WTC11 (cell line): ENCODE data around the gene RAPGEF5. TPM values are rescaled to one million over a fixed set of nuclear protein-coding genes. Genes with fewer than 3 reads are reported as not detected.

Experiments used
- ATAC-seq: fragments of 200-7000 bp; cut with Tn5 transposase; 2 replicates; pipeline ENCODE4 v1.10.0; 2021; ENCODE audit warnings: mild to moderate bottlenecking, moderate library complexity
- CTCF ChIA-PET: fragments of 300-600 bp; sonication (Branson Sonifier 250); formaldehyde crosslinking; loops from one replicate; lab custom pipeline; 2021; ENCODE audit warnings: antibody characterized with exemption; lab: Charles Lee
- POLR2A ChIA-PET: fragments of 350-600 bp; sonication (Branson Sonifier 250); formaldehyde crosslinking; loops from one replicate; lab custom pipeline; 2021; ENCODE audit warnings: antibody characterized with exemption; lab: Charles Lee
- DNase-seq: peaks from one replicate; pipeline ENCODE4 v3.0.0; 2021; ENCODE audit warnings: low spot score
- H3K27ac Mint-ChIP-seq: 2 replicates; pipeline ENCODE4 v1.8.0; 2021; ENCODE audit warnings: mixed read lengths
- H3K27me3 Mint-ChIP-seq: 2 replicates; pipeline ENCODE4 v1.8.0; 2021; ENCODE audit warnings: low read depth, mild to moderate bottlenecking, moderate library complexity, mixed read lengths
- H3K36me3 Mint-ChIP-seq: 2 replicates; pipeline ENCODE4 v1.8.0; 2021; ENCODE audit warnings: mixed read lengths
- H3K4me1 Mint-ChIP-seq: 2 replicates; pipeline ENCODE4 v1.8.0; 2022; ENCODE audit warnings: mixed read lengths
- H3K4me3 Mint-ChIP-seq: 2 replicates; pipeline ENCODE4 v1.8.0; 2021; ENCODE audit warnings: mild to moderate bottlenecking, moderate library complexity, mixed read lengths
- H3K9me3 Mint-ChIP-seq: 2 replicates; pipeline ENCODE4 v1.8.0; 2021; ENCODE audit warnings: mixed read lengths
- ARID4B ChIP-seq: sonication (generic); formaldehyde crosslinking; IDR thresholded peaks from 2 replicates; pipeline ENCODE4 v1.8.0; 2023; ENCODE audit warnings: missing genetic modification reagents, mild to moderate bottlenecking, borderline replicate concordance
- ELF4 ChIP-seq: sonication (generic); formaldehyde crosslinking; IDR thresholded peaks from 2 replicates; pipeline ENCODE4 v1.8.1; 2022; ENCODE audit warnings: low read depth, mild to moderate bottlenecking, moderate library complexity, missing genetic modification reagents
- EMX1 ChIP-seq: fragments of 250-450 bp; sonication (Bioruptor Pico); IDR thresholded peaks from 2 replicates; pipeline ENCODE4 v1.8.0; 2021; ENCODE audit warnings: mild to moderate bottlenecking
- KAT7 ChIP-seq: sonication (generic); formaldehyde crosslinking; IDR thresholded peaks from 2 replicates; pipeline ENCODE4 v1.8.1; 2023; ENCODE audit warnings: missing genetic modification reagents, mild to moderate bottlenecking, borderline replicate concordance
- NFATC4 ChIP-seq: fragments of 250-450 bp; sonication (Bioruptor Pico); IDR thresholded peaks from 2 replicates; pipeline ENCODE4 v1.9.0; 2021; ENCODE audit warnings: mild to moderate bottlenecking
- NFYB ChIP-seq: sonication (generic); formaldehyde crosslinking; conservative IDR thresholded peaks from 2 replicates; pipeline ENCODE4 v1.8.0; 2022; ENCODE audit warnings: low read depth, missing genetic modification reagents
- NR1H2 ChIP-seq: sonication (generic); formaldehyde crosslinking; IDR thresholded peaks from 2 replicates; pipeline ENCODE4 v1.9.0; 2021; ENCODE audit warnings: mild to moderate bottlenecking, moderate library complexity, missing genetic modification reagents
- NR2C2 ChIP-seq: sonication (generic); formaldehyde crosslinking; IDR thresholded peaks from 2 replicates; pipeline ENCODE4 v1.8.0; 2022; ENCODE audit warnings: mild to moderate bottlenecking, missing genetic modification reagents
- OVOL2 ChIP-seq: fragments of 250-450 bp; sonication (Bioruptor Pico); IDR thresholded peaks from 2 replicates; pipeline ENCODE4 v1.9.0; 2021; ENCODE audit warnings: mild to moderate bottlenecking, borderline replicate concordance
- PRDM15 ChIP-seq: sonication (generic); formaldehyde crosslinking; IDR thresholded peaks from 2 replicates; pipeline ENCODE4 v1.8.0; 2022; ENCODE audit warnings: missing genetic modification reagents
- RELA ChIP-seq: sonication (generic); formaldehyde crosslinking; IDR thresholded peaks from 2 replicates; pipeline ENCODE4 v1.8.1; 2022; ENCODE audit warnings: missing genetic modification reagents, mild to moderate bottlenecking, borderline replicate concordance
- SMAD3 ChIP-seq: sonication (generic); formaldehyde crosslinking; IDR thresholded peaks from 2 replicates; pipeline ENCODE4 v1.8.0; 2022; ENCODE audit warnings: missing genetic modification reagents, mild to moderate bottlenecking, borderline replicate concordance
- SMAD4 ChIP-seq: sonication (generic); formaldehyde crosslinking; IDR thresholded peaks from 2 replicates; pipeline ENCODE4 v1.8.0; 2022; ENCODE audit warnings: mild to moderate bottlenecking, missing genetic modification reagents
- TEAD1 ChIP-seq: sonication (generic); formaldehyde crosslinking; IDR thresholded peaks from 2 replicates; pipeline ENCODE4 v1.8.0; 2022; ENCODE audit warnings: mild to moderate bottlenecking, missing genetic modification reagents
- ZMAT4 ChIP-seq: fragments of 250-450 bp; sonication (Bioruptor Pico); IDR thresholded peaks from 2 replicates; pipeline ENCODE4 v1.9.0; 2021; ENCODE audit warnings: mild to moderate bottlenecking
- ZNF263 ChIP-seq: sonication (generic); formaldehyde crosslinking; IDR thresholded peaks from 2 replicates; pipeline ENCODE4 v1.8.1; 2022; ENCODE audit warnings: low read depth, mild to moderate bottlenecking, moderate library complexity, missing genetic modification reagents
- ZNF396 ChIP-seq: fragments of 250-450 bp; sonication (Bioruptor Pico); IDR thresholded peaks from 2 replicates; pipeline ENCODE4 v1.8.0; 2021; ENCODE audit warnings: mild to moderate bottlenecking, moderate library complexity, borderline replicate concordance
- ZNF671 ChIP-seq: fragments of 250-450 bp; sonication (Bioruptor Pico); IDR thresholded peaks from 2 replicates; pipeline ENCODE4 v1.8.0; 2021; ENCODE audit warnings: mild to moderate bottlenecking
- total RNA-seq: library from RNA; stranded (reverse); gene quantifications from 3 replicates; pipeline ENCODE4 v1.2.3, GENCODE V29; 2021

Gene RAPGEF5
- total RNA-seq, 1 experiment from 2014 or later = 12.3 TPM

- POLR2A ChIA-PET = no interaction called here
- no peak overlapping the region for H3K4me3 Mint-ChIP-seq
- no peak for ATAC-seq
- no peaks in the 10 kb centered on the region for H3K27me3 Mint-ChIP-seq
- peaks cover 3% of the 10 kb centered on the region; the same call in 1 of the 2 replicates for H3K4me1 Mint-ChIP-seq
- no peaks in the 10 kb centered on the region for H3K36me3 Mint-ChIP-seq
- no peak for DNase-seq
- CTCF ChIA-PET = interaction anchor here (0.8 kb wide), 1 partner anchor 295 kb away, joined by 3 read pairs; no protein-coding TSS in a partner anchor
- no peak overlapping the region for H3K27ac Mint-ChIP-seq
- TF ChIP-seq ZMAT4 (CRISPR knock-in tag) (no peak), OVOL2 (CRISPR knock-in tag) (no peak), NR1H2 (CRISPR knock-in tag) (no peak), NFYB (CRISPR knock-in tag) (no peak), NFATC4 (CRISPR knock-in tag) (no peak), ELF4 (CRISPR knock-in tag) (no peak), RELA (CRISPR knock-in tag) (no peak), KAT7 (CRISPR knock-in tag) (no peak), ZNF263 (CRISPR knock-in tag) (no peak)
- H3K9me3 Mint-ChIP-seq = no peaks in the 10 kb centered on the region
Measured at GRCh38 chr7:22404421-22405023, 47.6 kb upstream of the RAPGEF5 start.

GRCh38 chr7:22403344-22403743 is 46.4 kb upstream of the RAPGEF5 start:
- POLR2A ChIA-PET = no interaction called here
- no peak for TF ChIP-seq SMAD4 (CRISPR knock-in tag)
- TF ChIP-seq TEAD1 (CRISPR knock-in tag) = no peak
- no peak for TF ChIP-seq EMX1 (CRISPR knock-in tag)
- no peak for TF ChIP-seq ARID4B (CRISPR knock-in tag)
- no peak for TF ChIP-seq SMAD3
- Mint-ChIP-seq H3K36me3 (no peaks in the 10 kb centered on the region), H3K27ac (no peak overlapping the region), H3K27me3 (no peaks in the 10 kb centered on the region), H3K9me3 (no peaks in the 10 kb centered on the region), H3K4me3 (no peak overlapping the region), H3K4me1 (peaks cover 7% of the 10 kb centered on the region; the same call in 1 of the 2 replicates)
- no peak for DNase-seq
- CTCF ChIA-PET = no interaction called here
- no peak for ATAC-seq

GRCh38 chr7:22402250-22402649 is 45.3 kb upstream of the RAPGEF5 start:
- no peak for DNase-seq
- Mint-ChIP-seq H3K4me3 (no peak overlapping the region), H3K9me3 (no peaks in the 10 kb centered on the region), H3K4me1 (peaks cover 12% of the 10 kb centered on the region), H3K27ac (peak overlapping the region; percentile 67; the same call in 1 of the 2 replicates), H3K36me3 (no peaks in the 10 kb centered on the region), H3K27me3 (no peaks in the 10 kb centered on the region)
- ATAC-seq = no peak
- CTCF ChIA-PET = interaction anchor here (0.6 kb wide), 1 partner anchor 9 kb away, joined by 3 read pairs; no protein-coding TSS in a partner anchor
- POLR2A ChIA-PET = no interaction called here
- TF ChIP-seq ZNF396 = no peak
- no peak for TF ChIP-seq PRDM15
- no peak for TF ChIP-seq NR2C2 (CRISPR knock-in tag)
- TF ChIP-seq ZNF671 = no peak
- TF ChIP-seq ARID4B (CRISPR knock-in tag) = no peak
